CD14-positive monocyte (primary cell): ENCODE data around the gene RTN4RL1. TPM values are rescaled to one million over a fixed set of nuclear protein-coding genes. Genes with fewer than 3 reads are reported as not detected.
A peak's percentile ranks its signal among the peaks of the same experiment; 100 is the strongest.

Experiments
- DNase-seq, 3 donors: peaks; one replicate each; pipeline ENCODE4 v3.0.0-alpha.2; 2011 to 2022
- H2AFZ ChIP-seq: 2 replicates; pipeline ENCODE4 v1.6.0; 2012; ENCODE audit warnings: mild to moderate bottlenecking, low read depth, low read length, inconsistent platforms; ENCODE audit not compliant: insufficient read depth, poor library complexity, severe bottlenecking
- H3K27ac ChIP-seq, 2 donors: 1 replicate in 1 of 2; 2 replicates in 1 of 2; pipeline ENCODE4 v1.5.1; 2012 to 2013; ENCODE audit warnings: low read length in 2 of 2, control low read depth in 1 of 2, inconsistent platforms in 1 of 2, low read depth in 1 of 2, mild to moderate bottlenecking in 1 of 2
- H3K27me3 ChIP-seq, 2 donors: one replicate each; pipeline versions ENCODE4 v1.6.0 to v1.6.1; 2011 to 2013; ENCODE audit warnings: low read length in 2 of 2; ENCODE audit not compliant: control insufficient read depth in 2 of 2, insufficient read depth in 2 of 2
- H3K36me3 ChIP-seq, 2 donors: replicated peaks in 1 of 2; 1 replicate in 1 of 2; 2 replicates in 1 of 2; pipeline versions ENCODE4 v1.5.1 to v1.6.1; 2012 to 2013; ENCODE audit warnings: low read length in 2 of 2, control low read depth in 1 of 2, inconsistent platforms in 1 of 2, mild to moderate bottlenecking in 1 of 2; ENCODE audit not compliant: insufficient read depth in 2 of 2, control insufficient read depth in 1 of 2
- H3K4me1 ChIP-seq, 2 donors: 1 replicate in 1 of 2; 2 replicates in 1 of 2; pipeline versions ENCODE4 v1.5.1 to v1.6.1; 2012 to 2013; ENCODE audit warnings: low read length in 2 of 2, control low read depth in 1 of 2, inconsistent platforms in 1 of 2, mild to moderate bottlenecking in 1 of 2, moderate library complexity in 1 of 2; ENCODE audit not compliant: insufficient read depth in 2 of 2, control insufficient read depth in 1 of 2
- H3K4me2 ChIP-seq: replicated peaks from 2 replicates; pipeline ENCODE3; 2012; ENCODE audit warnings: low read length, moderate library complexity, mild to moderate bottlenecking; ENCODE audit not compliant: poor library complexity, severe bottlenecking; ENCODE audit errors: extremely low read depth
- H3K4me3 ChIP-seq, 3 experiments: fragments of 200-600 bp in 1 of 3; sonication (generic) in 1 of 3; replicated peaks in 1 of 3; 1 replicate in 2 of 3; 2 replicates in 1 of 3; pipeline ENCODE4 v1.5.1; 2011 to 2013; ENCODE audit warnings: low read length in 3 of 3, mild to moderate bottlenecking in 3 of 3, control low read depth in 2 of 3, low read depth in 2 of 3, inconsistent platforms in 1 of 3, moderate library complexity in 1 of 3
- H3K79me2 ChIP-seq: 2 replicates; pipeline ENCODE4 v1.6.0; 2012; ENCODE audit warnings: mild to moderate bottlenecking, control low read depth, inconsistent platforms, low read length, moderate library complexity; ENCODE audit not compliant: insufficient read depth
- H3K9ac ChIP-seq: 2 replicates; pipeline ENCODE4 v1.6.0; 2017; ENCODE audit warnings: low read length, mild to moderate bottlenecking; ENCODE audit not compliant: insufficient read depth, poor library complexity, severe bottlenecking
- H3K9me3 ChIP-seq, 2 donors: replicated peaks in 1 of 2; 1 replicate in 1 of 2; 2 replicates in 1 of 2; pipeline versions ENCODE4 v1.5.1 to v1.6.1; 2012 to 2013; ENCODE audit warnings: low read length in 2 of 2, control low read depth in 1 of 2; ENCODE audit not compliant: control insufficient read depth in 1 of 2, insufficient read depth in 1 of 2
- H4K20me1 ChIP-seq: 2 replicates; pipeline ENCODE4 v1.6.0; 2012; ENCODE audit warnings: mild to moderate bottlenecking, low read length, control low read depth, moderate library complexity; ENCODE audit not compliant: insufficient read depth
- H3K27ac Mint-ChIP-seq, 7 donors: one replicate each; pipeline ENCODE4 v1.8.0; 2020; ENCODE audit warnings: mild to moderate bottlenecking in 7 of 7, mixed read lengths in 7 of 7, moderate library complexity in 6 of 7, inconsistent platforms in 2 of 7
- H3K27me3 Mint-ChIP-seq, 3 donors: one replicate each; pipeline ENCODE4 v1.8.0; 2021 to 2022; ENCODE audit warnings: low read depth in 3 of 3, mild to moderate bottlenecking in 3 of 3, mixed read lengths in 3 of 3, moderate library complexity in 3 of 3, inconsistent platforms in 1 of 3
- H3K36me3 Mint-ChIP-seq, 2 donors: one replicate each; pipeline ENCODE4 v1.8.0; 2020; ENCODE audit warnings: mixed read lengths in 2 of 2, inconsistent platforms in 1 of 2, mild to moderate bottlenecking in 1 of 2
- H3K4me1 Mint-ChIP-seq: one replicate; pipeline ENCODE4 v1.8.0; 2020; ENCODE audit warnings: mild to moderate bottlenecking, mixed read lengths
- H3K4me3 Mint-ChIP-seq, 2 donors: one replicate each; pipeline ENCODE4 v1.8.0; 2020; ENCODE audit warnings: mild to moderate bottlenecking in 2 of 2, mixed read lengths in 2 of 2, moderate library complexity in 1 of 2
- H3K9me3 Mint-ChIP-seq, 7 donors: one replicate each; pipeline ENCODE4 v1.8.0; 2020 to 2022; ENCODE audit warnings: mixed read lengths in 7 of 7, mild to moderate bottlenecking in 6 of 7, moderate library complexity in 6 of 7, inconsistent platforms in 2 of 7
- WGBS: methylation state at CpG from one replicate; pipeline ENCODE4 v1.1.5; 2013; ENCODE audit warnings: missing lambda C conversion rate; ENCODE audit not compliant: insufficient coverage; 5-methylcytosine and 5-hydroxymethylcytosine counted together
- intact Hi-C, 2 donors: fragments of 100-400 bp; cut with micrococcal nuclease; formaldehyde crosslinking; loops; one replicate each; pipeline versions ENCODE4 v1.15.0 to v1.15.1; 2023
- polyA plus RNA-seq, 3 donors: library from polyadenylated mRNA; depleted of rRNA in 1 of 3; unstranded in 2 of 3; stranded (reverse) in 1 of 3; fragments of 300-500 nt in 2 of 3; fragments of >200 nt in 1 of 3; fragmentation: Illumina TruSeq in 2 of 3; gene quantifications; 1 replicate in 2 of 3; 2 replicates in 1 of 3; pipeline ENCODE4 v1.2.3, GENCODE V29; 2012 to 2021
- TF ChIP-seq, protein P1 (sequence below): fragments of 200-600 bp; IDR thresholded peaks from one replicate; pipeline ENCODE4 v1.8.0; 2022; ENCODE audit warnings: antibody characterized with exemption, mild to moderate bottlenecking

RTN4RL1 gene
- polyA plus RNA-seq, 3 donors: 0.07 to 0.29 (median 0.11) TPM

DNA sequence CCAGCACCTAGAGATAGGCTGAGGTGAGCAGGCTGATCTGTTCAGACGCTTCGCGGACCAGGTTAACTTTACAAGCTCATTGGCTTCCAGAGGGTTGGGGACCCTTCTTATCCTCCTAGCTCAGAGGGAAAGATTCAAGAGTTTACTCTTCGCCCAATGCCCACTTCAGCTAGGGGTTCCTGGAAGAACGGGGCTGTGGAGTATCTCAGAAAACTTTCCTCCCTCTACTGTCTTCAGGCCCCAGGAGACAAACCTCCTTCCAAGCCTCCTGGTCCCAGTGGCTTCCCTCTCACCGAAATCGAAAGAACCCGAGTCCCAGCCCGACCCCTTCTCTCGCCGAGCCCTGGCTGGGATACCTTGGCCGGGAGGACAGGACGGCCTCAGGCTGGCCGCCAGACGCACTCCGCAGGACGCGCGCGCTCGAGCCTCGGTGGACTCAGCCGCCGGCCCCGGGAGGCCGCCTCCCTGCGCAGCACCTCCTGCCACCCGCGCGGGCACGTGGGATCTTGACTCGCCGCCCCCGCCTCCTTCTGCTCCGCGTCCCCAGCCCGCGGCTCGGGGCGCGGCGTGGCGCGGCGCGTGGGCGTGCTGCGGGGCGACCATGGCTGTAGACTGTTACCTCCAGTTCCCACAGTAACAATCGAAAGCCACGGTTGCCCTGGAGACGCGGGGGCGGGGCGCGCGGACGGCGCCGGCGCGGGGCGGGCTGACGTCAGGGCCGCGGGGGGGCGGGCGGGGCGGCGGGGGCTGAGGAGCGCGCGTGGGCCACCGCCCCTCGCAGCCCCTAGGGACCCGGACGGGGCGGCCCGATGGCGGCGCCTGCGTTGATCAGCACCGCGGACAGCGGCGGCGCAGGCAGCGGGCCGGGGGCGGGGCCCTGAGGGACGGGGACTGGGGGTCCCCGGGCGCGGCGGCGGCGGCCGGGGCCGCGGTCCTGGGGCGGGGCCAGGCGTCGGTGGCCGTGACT lies 24.5 kb upstream of the RTN4RL1 start:
- TF ChIP-seq, protein P1, sequence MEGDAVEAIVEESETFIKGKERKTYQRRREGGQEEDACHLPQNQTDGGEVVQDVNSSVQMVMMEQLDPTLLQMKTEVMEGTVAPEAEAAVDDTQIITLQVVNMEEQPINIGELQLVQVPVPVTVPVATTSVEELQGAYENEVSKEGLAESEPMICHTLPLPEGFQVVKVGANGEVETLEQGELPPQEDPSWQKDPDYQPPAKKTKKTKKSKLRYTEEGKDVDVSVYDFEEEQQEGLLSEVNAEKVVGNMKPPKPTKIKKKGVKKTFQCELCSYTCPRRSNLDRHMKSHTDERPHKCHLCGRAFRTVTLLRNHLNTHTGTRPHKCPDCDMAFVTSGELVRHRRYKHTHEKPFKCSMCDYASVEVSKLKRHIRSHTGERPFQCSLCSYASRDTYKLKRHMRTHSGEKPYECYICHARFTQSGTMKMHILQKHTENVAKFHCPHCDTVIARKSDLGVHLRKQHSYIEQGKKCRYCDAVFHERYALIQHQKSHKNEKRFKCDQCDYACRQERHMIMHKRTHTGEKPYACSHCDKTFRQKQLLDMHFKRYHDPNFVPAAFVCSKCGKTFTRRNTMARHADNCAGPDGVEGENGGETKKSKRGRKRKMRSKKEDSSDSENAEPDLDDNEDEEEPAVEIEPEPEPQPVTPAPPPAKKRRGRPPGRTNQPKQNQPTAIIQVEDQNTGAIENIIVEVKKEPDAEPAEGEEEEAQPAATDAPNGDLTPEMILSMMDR: no peak
- peaks cover 0 to 20% (median 7%) of the 10 kb centered on the region in 7 donors for H3K9me3 Mint-ChIP-seq
- DNase-seq: peak; percentile 72 to 83 (median 75)
- H3K4me1 Mint-ChIP-seq: peaks cover 28% of the 10 kb centered on the region
- H3K9ac ChIP-seq: peak overlapping the region; percentile 49
- H3K27ac ChIP-seq: no peak overlapping the region
- no peaks in the 10 kb centered on the region for H3K9me3 ChIP-seq
- peak overlapping the region in 6 of 7 donors; percentile 10 to 77 (median 68) for H3K27ac Mint-ChIP-seq
- H3K4me2 ChIP-seq: peak overlapping the region; percentile 98
- peaks cover 1 to 2% of the 10 kb centered on the region in 2 donors for H3K36me3 Mint-ChIP-seq
- H3K27me3 ChIP-seq: peaks cover 38 to 56% of the 10 kb centered on the region in 2 donors
- intact Hi-C loops: loop anchor here (5.0 to 10.0 kb wide), 3 partner anchors 105 to 303 kb away; no protein-coding TSS in a partner anchor
- peaks cover 45 to 64% (median 53%) of the 10 kb centered on the region in 3 donors for H3K27me3 Mint-ChIP-seq
- 3% methylated on average over 82 of the region's 104 CpGs for WGBS
- H3K4me1 ChIP-seq: peaks cover 20 to 42% of the 10 kb centered on the region in 2 donors
- peak overlapping the region; percentile 78 to 86 for H3K4me3 Mint-ChIP-seq
- H3K79me2 ChIP-seq: no peaks in the 10 kb centered on the region
- peak overlapping the region; percentile 31 to 83 (median 32) for H3K4me3 ChIP-seq
- H3K36me3 ChIP-seq: peaks cover 0 to 3% of the 10 kb centered on the region in 2 donors
- peaks cover 4% of the 10 kb centered on the region for H4K20me1 ChIP-seq
- peak overlapping the region; percentile 57 for H2AFZ ChIP-seq

DNA sequence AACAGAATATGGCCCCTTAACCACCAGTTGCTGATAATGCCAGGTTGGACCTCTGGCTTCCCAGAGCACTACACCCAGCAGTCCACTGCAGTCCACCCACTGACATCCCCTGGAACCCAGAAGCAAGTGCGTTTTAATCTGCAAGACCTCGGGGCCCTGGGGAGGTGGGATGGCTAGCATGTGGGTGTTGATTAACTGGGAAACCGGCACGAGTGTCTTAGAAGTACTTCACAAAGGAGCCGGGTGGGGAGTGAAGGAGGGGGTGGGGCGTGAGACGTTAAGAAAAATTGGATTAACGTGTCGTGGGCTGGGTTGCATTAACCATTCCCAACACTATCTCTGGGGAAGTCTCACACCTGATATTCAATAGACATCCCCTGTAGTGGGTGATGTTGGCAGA lies 23.7 kb upstream of the RTN4RL1 start:
- H3K27me3 Mint-ChIP-seq: peaks cover 38 to 55% (median 47%) of the 10 kb centered on the region in 3 donors
- peak overlapping the region; percentile 78 to 86 for H3K4me3 Mint-ChIP-seq
- H3K4me1 ChIP-seq: peaks cover 18 to 34% of the 10 kb centered on the region in 2 donors
- TF ChIP-seq, protein P1: no peak
- no peaks in the 10 kb centered on the region for H3K9me3 ChIP-seq
- DNase-seq: no peak
- peak overlapping the region in 4 of 7 donors; percentile 10 to 77 (median 48) for H3K27ac Mint-ChIP-seq
- H3K9ac ChIP-seq: no peak overlapping the region
- peaks cover 0 to 11% of the 10 kb centered on the region in 2 donors for H3K36me3 ChIP-seq
- H3K4me1 Mint-ChIP-seq: peaks cover 25% of the 10 kb centered on the region
- H3K27me3 ChIP-seq: peaks cover 30 to 48% of the 10 kb centered on the region in 2 donors
- H3K4me3 ChIP-seq: peak overlapping the region in 1 of 3 experiments; percentile 83
- H3K4me2 ChIP-seq: peak overlapping the region; percentile 98
- intact Hi-C loops: no loop called here
- H3K27ac ChIP-seq: no peak overlapping the region
- peaks cover 4% of the 10 kb centered on the region for H4K20me1 ChIP-seq
- peaks cover under 1% of the 10 kb centered on the region for H3K79me2 ChIP-seq
- WGBS: 20% methylated on average over 2 of the region's 9 CpGs
- H2AFZ ChIP-seq: no peak overlapping the region
- peaks cover 0 to 16% (median 7%) of the 10 kb centered on the region in 7 donors for H3K9me3 Mint-ChIP-seq
- H3K36me3 Mint-ChIP-seq: peaks cover 5 to 8% of the 10 kb centered on the region in 2 donors
